ENCODE results near the gene IL7R.

The IL7R gene

GRCh38 chr5:35880156-35880555 lies 23.5 kb downstream of the IL7R start:
- TF ChIP-seq USF1 (IDR thresholded peaks at IDR 0.05), result no peak
- TF ChIP-seq MAX (IDR thresholded peaks at IDR 0.05), result no peak
- TF ChIP-seq CEBPB (IDR thresholded peaks at IDR 0.05), result no peak
- TF ChIP-seq ZBTB7A (IDR thresholded peaks at IDR 0.05; ENCODE audit: low read depth), result no peak
- no peak for TF ChIP-seq REST (IDR thresholded peaks at IDR 0.05; ENCODE audit: low read depth)
- TF ChIP-seq NFIC (IDR thresholded peaks at IDR 0.05), result no peak
- no peak for TF ChIP-seq TCF12 (IDR thresholded peaks at IDR 0.05; ENCODE audit: low read depth)
- no peak for TF ChIP-seq TAF1 (IDR thresholded peaks at IDR 0.05; ENCODE audit: low read depth)
- TF ChIP-seq CREB1 (IDR thresholded peaks at IDR 0.05; ENCODE audit: low read depth), result no peak
- TF ChIP-seq YY1 (IDR thresholded peaks at IDR 0.05; ENCODE audit: low read depth), result no peak
- no peak for TF ChIP-seq RAD21 (IDR thresholded peaks at IDR 0.05; ENCODE audit: low read depth)
- TF ChIP-seq TEAD4 (IDR thresholded peaks at IDR 0.05), result no peak

GRCh38 chr5:35881758-35882157 lies 25.1 kb downstream of the IL7R start:
- TF ChIP-seq TAF1 (IDR thresholded peaks at IDR 0.05; ENCODE audit: low read depth) (no peak), YY1 (IDR thresholded peaks at IDR 0.05; ENCODE audit: low read depth) (no peak), ZBTB7A (IDR thresholded peaks at IDR 0.05; ENCODE audit: low read depth) (no peak), RAD21 (IDR thresholded peaks at IDR 0.05; ENCODE audit: low read depth) (no peak), CREB1 (IDR thresholded peaks at IDR 0.05; ENCODE audit: low read depth) (no peak), EGR1 (IDR thresholded peaks at IDR 0.05) (no peak), TCF12 (IDR thresholded peaks at IDR 0.05; ENCODE audit: low read depth) (no peak), REST (IDR thresholded peaks at IDR 0.05; ENCODE audit: low read depth) (no peak), NFIC (IDR thresholded peaks at IDR 0.05) (no peak), TEAD4 (IDR thresholded peaks at IDR 0.05) (no peak)

- no peak for TF ChIP-seq MAX (IDR thresholded peaks at IDR 0.05)
- no peak for TF ChIP-seq CEBPB (IDR thresholded peaks at IDR 0.05)
- TF ChIP-seq YY1 (IDR thresholded peaks at IDR 0.05; ENCODE audit: low read depth), result no peak
- TF ChIP-seq EP300 (IDR thresholded peaks at IDR 0.05; ENCODE audit: borderline replicate concordance), result no peak
- no peak for TF ChIP-seq TEAD4 (IDR thresholded peaks at IDR 0.05)
- no peak for TF ChIP-seq RAD21 (IDR thresholded peaks at IDR 0.05; ENCODE audit: low read depth)
- TF ChIP-seq REST (IDR thresholded peaks at IDR 0.05; ENCODE audit: low read depth), result no peak
- no peak for TF ChIP-seq FOXM1 (IDR thresholded peaks at IDR 0.05; ENCODE audit: borderline replicate concordance, low read depth)
- TF ChIP-seq CREB1 (IDR thresholded peaks at IDR 0.05; ENCODE audit: low read depth), result no peak
- TF ChIP-seq ZBTB7A (IDR thresholded peaks at IDR 0.05; ENCODE audit: low read depth), result no peak
- no peak for TF ChIP-seq NFIC (IDR thresholded peaks at IDR 0.05)
- no peak for TF ChIP-seq TCF12 (IDR thresholded peaks at IDR 0.05; ENCODE audit: low read depth)
- TF ChIP-seq USF1 (IDR thresholded peaks at IDR 0.05), result no peak
- no peak for TF ChIP-seq TAF1 (IDR thresholded peaks at IDR 0.05; ENCODE audit: low read depth)
- no peak for TF ChIP-seq EGR1 (IDR thresholded peaks at IDR 0.05)
Observed at GRCh38 chr5:35884191-35884769, 27.6 kb downstream of the IL7R start.

GRCh38 chr5:35884773-35885172 lies 28.1 kb downstream of the IL7R start:
- TF ChIP-seq USF1 (IDR thresholded peaks at IDR 0.05) (no peak), FOXM1 (IDR thresholded peaks at IDR 0.05; ENCODE audit: borderline replicate concordance, low read depth) (no peak), TCF12 (IDR thresholded peaks at IDR 0.05; ENCODE audit: low read depth) (no peak), CREB1 (IDR thresholded peaks at IDR 0.05; ENCODE audit: low read depth) (no peak), YY1 (IDR thresholded peaks at IDR 0.05; ENCODE audit: low read depth) (no peak), REST (IDR thresholded peaks at IDR 0.05; ENCODE audit: low read depth) (no peak), EGR1 (IDR thresholded peaks at IDR 0.05) (no peak)

Measured in Ishikawa (cell line).